Subcutaneous adipose tissue (tissue), 4 donors: ENCODE results near the gene UBALD2. TPM values are rescaled to one million over a fixed set of nuclear protein-coding genes. Genes with fewer than 3 reads are reported as not detected.

Experiments
- total RNA-seq, 4 donors: library from RNA; depleted of rRNA; stranded (reverse); fragments of >200 nt; gene quantifications; one replicate each; pipeline ENCODE4 v1.1.0, GENCODE V29; 2016
- TF ChIP-seq, protein P1 (sequence below): fragments of 450-650 bp; IDR thresholded peaks from one replicate; pipeline ENCODE4 v1.5.1; 2016; ENCODE audit warnings: low read depth, mild to moderate bottlenecking, control low read depth, antibody characterized with exemption, moderate library complexity

Gene UBALD2
- total RNA-seq, 4 donors from 2014 or later: 12.6 to 21.9 (median 15.0) TPM

GRCh38 chr17:76241691-76242255 is 23.4 kb upstream of the UBALD2 start:
- TF ChIP-seq, protein P1, sequence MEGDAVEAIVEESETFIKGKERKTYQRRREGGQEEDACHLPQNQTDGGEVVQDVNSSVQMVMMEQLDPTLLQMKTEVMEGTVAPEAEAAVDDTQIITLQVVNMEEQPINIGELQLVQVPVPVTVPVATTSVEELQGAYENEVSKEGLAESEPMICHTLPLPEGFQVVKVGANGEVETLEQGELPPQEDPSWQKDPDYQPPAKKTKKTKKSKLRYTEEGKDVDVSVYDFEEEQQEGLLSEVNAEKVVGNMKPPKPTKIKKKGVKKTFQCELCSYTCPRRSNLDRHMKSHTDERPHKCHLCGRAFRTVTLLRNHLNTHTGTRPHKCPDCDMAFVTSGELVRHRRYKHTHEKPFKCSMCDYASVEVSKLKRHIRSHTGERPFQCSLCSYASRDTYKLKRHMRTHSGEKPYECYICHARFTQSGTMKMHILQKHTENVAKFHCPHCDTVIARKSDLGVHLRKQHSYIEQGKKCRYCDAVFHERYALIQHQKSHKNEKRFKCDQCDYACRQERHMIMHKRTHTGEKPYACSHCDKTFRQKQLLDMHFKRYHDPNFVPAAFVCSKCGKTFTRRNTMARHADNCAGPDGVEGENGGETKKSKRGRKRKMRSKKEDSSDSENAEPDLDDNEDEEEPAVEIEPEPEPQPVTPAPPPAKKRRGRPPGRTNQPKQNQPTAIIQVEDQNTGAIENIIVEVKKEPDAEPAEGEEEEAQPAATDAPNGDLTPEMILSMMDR: no peak

GRCh38 chr17:76243826-76244679 is 21.1 kb upstream of the UBALD2 start:
- TF ChIP-seq, protein P1: no peak

- TF ChIP-seq, protein P1: no peak
Observed at GRCh38 chr17:76246080-76247066, 18.8 kb upstream of the UBALD2 start.

DNA sequence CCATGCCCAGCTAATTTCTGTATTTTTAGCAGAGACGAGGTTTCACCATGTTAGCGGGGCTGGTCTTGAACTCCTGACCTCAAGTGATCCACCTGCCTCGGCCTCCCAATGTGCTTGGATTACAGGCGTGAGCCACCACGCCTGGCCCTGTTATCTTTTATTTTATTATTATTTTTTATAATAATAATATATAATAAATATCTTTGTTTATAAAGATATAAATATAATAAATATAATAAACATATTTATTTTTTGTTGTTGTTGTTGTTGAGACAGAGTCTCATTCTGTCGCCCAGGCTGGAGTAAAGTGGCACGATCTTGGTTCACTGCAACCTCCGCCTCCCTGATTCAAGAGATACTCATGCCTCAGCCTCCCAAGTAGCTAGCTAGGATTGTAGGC is 17.8 kb upstream of the UBALD2 start:
- TF ChIP-seq, protein P1: no peak

DNA sequence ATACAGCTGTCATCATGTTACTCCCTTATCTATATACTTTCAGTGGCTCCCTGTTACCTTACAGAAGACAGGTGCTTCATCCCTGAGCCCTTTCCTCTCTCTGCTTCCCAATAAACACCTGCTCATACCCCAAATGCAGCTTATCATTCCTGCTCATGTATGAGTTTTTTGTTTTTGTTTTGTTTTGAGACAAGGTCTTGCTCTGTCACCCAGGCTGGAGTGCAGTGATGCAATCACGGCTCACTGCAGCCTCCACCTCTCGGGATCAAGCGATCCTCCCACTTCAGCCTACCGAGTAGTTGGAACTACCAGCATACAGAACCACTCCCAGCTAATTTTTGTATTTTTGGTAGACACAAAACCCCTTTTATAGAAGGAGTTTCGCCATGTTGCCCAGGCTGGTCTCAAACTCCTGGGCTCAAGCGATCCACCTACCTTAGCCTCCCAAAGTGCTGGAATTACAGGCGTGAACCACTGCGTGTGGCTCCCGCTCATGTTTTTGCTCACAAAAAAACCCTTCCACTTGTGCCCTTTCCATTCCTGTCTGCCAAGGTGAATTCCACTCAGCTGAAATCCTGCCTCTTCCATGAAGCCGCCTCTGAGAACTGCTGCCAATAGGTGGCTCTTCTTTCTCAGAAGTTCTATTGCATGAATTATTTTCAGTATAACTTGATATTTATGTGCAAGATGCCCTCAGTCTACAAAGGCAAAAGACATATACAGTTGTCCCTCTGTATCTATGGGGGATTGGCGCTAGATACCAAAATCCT is 16.9 kb upstream of the UBALD2 start:
- TF ChIP-seq, protein P1: no peak

DNA sequence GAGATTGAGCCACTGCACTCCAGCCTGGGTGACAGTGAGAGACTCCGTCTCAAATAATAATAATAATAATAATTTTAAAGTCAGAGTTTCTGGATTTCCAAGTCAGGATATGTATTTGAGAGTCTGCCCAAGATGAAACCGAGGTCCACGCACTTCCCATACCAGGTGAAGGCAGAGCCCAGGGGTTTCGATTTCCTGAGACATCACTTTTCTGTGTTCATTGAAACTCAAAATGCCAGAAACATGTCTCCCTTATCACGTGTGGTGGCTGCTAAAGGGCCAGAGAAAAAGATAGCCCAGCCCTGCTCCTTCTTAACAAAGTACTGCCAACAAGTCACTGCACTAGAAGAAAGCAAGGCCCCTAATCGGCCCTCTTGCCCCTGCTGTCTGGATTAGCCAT is 15.0 kb upstream of the UBALD2 start:
- TF ChIP-seq, protein P1: no peak
